HepG2 (cell line): Measurements from ENCODE around the gene PAPPA. TPM values are rescaled to one million over a fixed set of nuclear protein-coding genes. Genes with fewer than 3 reads are reported as not detected.

Experiments
- AHR ChIP-seq: IDR thresholded peaks from 2 replicates; pipeline ENCODE4 v1.6.1; 2018; ENCODE audit warnings: missing genetic modification reagents, missing compliant biosample characterization
- BCL6 ChIP-seq: IDR thresholded peaks from 2 replicates; pipeline ENCODE4 v1.6.1; 2016; ENCODE audit warnings: missing genetic modification reagents, missing compliant biosample characterization
- FOXK1 ChIP-seq: sonication (generic); formaldehyde crosslinking; IDR thresholded peaks from 2 replicates; pipeline ENCODE4 v1.4.0; 2020; ENCODE audit warnings: low read depth, missing genetic modification reagents, borderline replicate concordance
- FOXP4 ChIP-seq: sonication (generic); formaldehyde crosslinking; IDR thresholded peaks from 2 replicates; pipeline ENCODE4 v1.4.0; 2020; ENCODE audit warnings: missing genetic modification reagents
- HIVEP1 ChIP-seq: sonication (generic); formaldehyde crosslinking; IDR thresholded peaks from 2 replicates; pipeline ENCODE4 v1.4.0; 2020; ENCODE audit warnings: mild to moderate bottlenecking, missing genetic modification reagents
- ISL2 ChIP-seq: sonication (generic); formaldehyde crosslinking; IDR thresholded peaks from 2 replicates; pipeline ENCODE4 v1.5.0; 2020; ENCODE audit warnings: missing genetic modification reagents
- MATR3 ChIP-seq: sonication (generic); formaldehyde crosslinking; IDR thresholded peaks from 2 replicates; pipeline ENCODE4 v1.4.0; 2020; ENCODE audit warnings: missing genetic modification reagents
- NFAT5 ChIP-seq: sonication (generic); formaldehyde crosslinking; IDR thresholded peaks from 2 replicates; pipeline ENCODE4 v1.4.0; 2020; ENCODE audit warnings: missing genetic modification reagents
- NFIC ChIP-seq: IDR thresholded peaks from 2 replicates; pipeline ENCODE4 v1.6.1; 2012; ENCODE audit warnings: mild to moderate bottlenecking, low read length, inconsistent platforms
- ONECUT2 ChIP-seq: sonication (generic); formaldehyde crosslinking; IDR thresholded peaks from 2 replicates; pipeline ENCODE4 v1.4.0; 2020; ENCODE audit warnings: missing genetic modification reagents
- RBFOX2 ChIP-seq: fragments of 200-400 bp; formaldehyde crosslinking; IDR thresholded peaks from 2 replicates; pipeline ENCODE4 v1.6.1; 2017; ENCODE audit warnings: low read depth, mild to moderate bottlenecking, low read length
- TSC22D2 ChIP-seq: sonication (generic); formaldehyde crosslinking; IDR thresholded peaks from 2 replicates; pipeline ENCODE4 v1.5.1; 2020; ENCODE audit warnings: missing genetic modification reagents, mild to moderate bottlenecking, borderline replicate concordance
- ZFP36L1 ChIP-seq: sonication (generic); formaldehyde crosslinking; IDR thresholded peaks from 2 replicates; pipeline ENCODE4 v1.8.0; 2022; ENCODE audit warnings: mild to moderate bottlenecking, missing genetic modification reagents, moderate library complexity
- ZNF10 ChIP-seq: sonication (generic); formaldehyde crosslinking; IDR thresholded peaks from 2 replicates; pipeline ENCODE4 v1.4.0; 2020; ENCODE audit warnings: mild to moderate bottlenecking, low read depth, missing genetic modification reagents, borderline replicate concordance
- ZNF335 ChIP-seq: sonication (generic); formaldehyde crosslinking; IDR thresholded peaks from 2 replicates; pipeline ENCODE4 v1.4.0; 2020; ENCODE audit warnings: missing genetic modification reagents
- ZNF547 ChIP-seq: sonication (generic); formaldehyde crosslinking; IDR thresholded peaks from 2 replicates; pipeline ENCODE4 v1.5.1; 2020; ENCODE audit warnings: mild to moderate bottlenecking, missing genetic modification reagents
- ZNF737 ChIP-seq: sonication (generic); formaldehyde crosslinking; IDR thresholded peaks from 2 replicates; pipeline ENCODE4 v1.5.0; 2020; ENCODE audit warnings: missing genetic modification reagents, mild to moderate bottlenecking, borderline replicate concordance
- ZNF772 ChIP-seq: sonication (generic); formaldehyde crosslinking; IDR thresholded peaks from 2 replicates; pipeline ENCODE4 v1.5.0; 2020; ENCODE audit warnings: mild to moderate bottlenecking, missing genetic modification reagents
- polyA plus RNA-seq, 8 experiments: library from polyadenylated mRNA; depleted of rRNA in 3 of 8; stranded (reverse) in 7 of 8; unstranded in 1 of 8; fragments of >200 nt; fragmentation: Illumina TruSeq in 4 of 8; extraction: Trizol in 4 of 8; gene quantifications; 2 replicates each; pipeline versions ENCODE4 v1.2.1 to v1.2.3, GENCODE V29; 2011 to 2016; ENCODE audit warnings: low read depth in 4 of 8, missing spikeins in 1 of 8, mixed read lengths in 1 of 8; ENCODE audit not compliant: insufficient read depth in 1 of 8
- total RNA-seq, 5 experiments: library from RNA; depleted of rRNA; stranded (reverse); fragments of >200 nt; fragmentation: Illumina TruSeq; extraction: Trizol; gene quantifications; 2 replicates each; pipeline ENCODE4 v1.2.3, GENCODE V29; 2016; ENCODE audit warnings: low read depth in 1 of 5
- TF ChIP-seq, protein P1 (sequence below): sonication (generic); formaldehyde crosslinking; IDR thresholded peaks from 2 replicates; pipeline ENCODE4 v1.4.0; 2020; ENCODE audit warnings: missing genetic modification reagents, mild to moderate bottlenecking, borderline replicate concordance
- TF ChIP-seq, protein P2 (sequence below): sonication (generic); formaldehyde crosslinking; IDR thresholded peaks from 2 replicates; pipeline ENCODE4 v1.5.0; 2020; ENCODE audit warnings: mild to moderate bottlenecking, missing genetic modification reagents, moderate library complexity

PAPPA gene
- total and polyA plus RNA-seq, 2 of the 13 experiments (the other 11 are each of a cell fraction or from before 2014, with no cell fraction given): 0.09 to 0.11 TPM

DNA sequence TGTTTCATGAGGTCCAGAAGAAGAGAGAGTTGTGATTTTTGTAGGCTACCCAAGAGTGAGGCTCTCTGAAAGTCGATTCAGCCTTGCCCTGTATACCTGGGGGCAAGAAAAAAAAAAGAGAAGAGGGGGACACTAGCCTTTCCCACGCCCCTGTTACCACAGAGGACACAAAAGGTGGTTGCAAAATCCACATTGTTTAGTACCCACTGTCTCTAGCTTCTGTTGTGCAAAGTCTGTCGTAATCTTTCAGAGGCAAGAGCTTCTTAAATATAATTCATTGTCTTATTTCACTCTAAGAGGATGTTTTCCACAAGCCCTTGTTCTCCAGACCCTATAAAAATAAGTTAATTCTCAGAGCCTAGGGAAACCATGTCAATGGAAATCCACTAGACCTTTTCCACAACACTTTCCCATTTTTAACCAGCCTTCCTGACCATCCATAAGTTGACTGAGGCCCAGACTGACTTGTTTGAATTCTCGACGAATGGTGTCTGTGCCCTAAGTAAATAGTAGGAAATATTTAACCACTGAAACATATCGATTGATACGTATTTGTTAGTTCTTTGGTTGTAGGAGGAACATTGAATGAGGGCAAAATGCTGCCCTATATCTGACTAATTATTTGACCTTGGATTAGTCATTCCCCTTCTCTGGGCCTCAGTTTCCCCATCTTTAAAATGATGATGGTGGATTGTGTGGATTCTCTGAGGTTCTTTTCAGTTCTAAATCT is 182.7 kb downstream of the PAPPA start (continued):
- no peak for TF ChIP-seq TSC22D2
- TF ChIP-seq, protein P1, sequence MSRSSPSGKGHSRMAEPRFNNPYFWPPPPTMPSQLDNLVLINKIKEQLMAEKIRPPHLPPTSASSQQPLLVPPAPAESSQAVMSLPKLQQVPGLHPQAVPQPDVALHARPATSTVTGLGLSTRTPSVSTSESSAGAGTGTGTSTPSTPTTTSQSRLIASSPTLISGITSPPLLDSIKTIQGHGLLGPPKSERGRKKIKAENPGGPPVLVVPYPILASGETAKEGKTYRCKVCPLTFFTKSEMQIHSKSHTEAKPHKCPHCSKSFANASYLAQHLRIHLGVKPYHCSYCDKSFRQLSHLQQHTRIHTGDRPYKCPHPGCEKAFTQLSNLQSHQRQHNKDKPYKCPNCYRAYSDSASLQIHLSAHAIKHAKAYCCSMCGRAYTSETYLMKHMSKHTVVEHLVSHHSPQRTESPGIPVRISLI (CRISPR knock-in tag): no peak
- TF ChIP-seq ZNF772: no peak
- 0 out of 2 replicates have a peak, but pooled peaks have one; percentile 36 for TF ChIP-seq ZNF335 (CRISPR knock-in tag)
- TF ChIP-seq ZNF547 (CRISPR knock-in tag): no peak
- TF ChIP-seq ZNF10: no peak
- TF ChIP-seq AHR (CRISPR knock-in tag): no peak
- TF ChIP-seq, protein P2, sequence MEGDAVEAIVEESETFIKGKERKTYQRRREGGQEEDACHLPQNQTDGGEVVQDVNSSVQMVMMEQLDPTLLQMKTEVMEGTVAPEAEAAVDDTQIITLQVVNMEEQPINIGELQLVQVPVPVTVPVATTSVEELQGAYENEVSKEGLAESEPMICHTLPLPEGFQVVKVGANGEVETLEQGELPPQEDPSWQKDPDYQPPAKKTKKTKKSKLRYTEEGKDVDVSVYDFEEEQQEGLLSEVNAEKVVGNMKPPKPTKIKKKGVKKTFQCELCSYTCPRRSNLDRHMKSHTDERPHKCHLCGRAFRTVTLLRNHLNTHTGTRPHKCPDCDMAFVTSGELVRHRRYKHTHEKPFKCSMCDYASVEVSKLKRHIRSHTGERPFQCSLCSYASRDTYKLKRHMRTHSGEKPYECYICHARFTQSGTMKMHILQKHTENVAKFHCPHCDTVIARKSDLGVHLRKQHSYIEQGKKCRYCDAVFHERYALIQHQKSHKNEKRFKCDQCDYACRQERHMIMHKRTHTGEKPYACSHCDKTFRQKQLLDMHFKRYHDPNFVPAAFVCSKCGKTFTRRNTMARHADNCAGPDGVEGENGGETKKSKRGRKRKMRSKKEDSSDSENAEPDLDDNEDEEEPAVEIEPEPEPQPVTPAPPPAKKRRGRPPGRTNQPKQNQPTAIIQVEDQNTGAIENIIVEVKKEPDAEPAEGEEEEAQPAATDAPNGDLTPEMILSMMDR (CRISPR knock-in tag): no peak
- TF ChIP-seq BCL6 (CRISPR knock-in tag): peak; percentile 73
- TF ChIP-seq FOXK1 (CRISPR knock-in tag): peak; percentile 41; the same call in 1 of the 2 replicates
- no peak for TF ChIP-seq ZFP36L1 (CRISPR knock-in tag)
- no peak for TF ChIP-seq RBFOX2
- no peak for TF ChIP-seq ZNF737 (CRISPR knock-in tag)
- TF ChIP-seq FOXP4 (CRISPR knock-in tag): peak; percentile 48; the same call in 1 of the 2 replicates
- no peak for TF ChIP-seq ISL2 (CRISPR knock-in tag)
- TF ChIP-seq NFAT5 (CRISPR knock-in tag): no peak
- TF ChIP-seq ONECUT2: peak; percentile 95
- peak; percentile 44; the same call in 1 of the 2 replicates for TF ChIP-seq NFIC
- TF ChIP-seq MATR3: no peak
- TF ChIP-seq HIVEP1: no peak
